ENCODE data around the gene CTNNB1.
A peak's percentile ranks its signal among the peaks of the same experiment; 100 is the strongest.

- TF ChIP-seq CTCF (conservative IDR thresholded peaks at IDR 0.05; ENCODE audit: low read depth, low read length) = no peak
- peak; percentile 68 for TF ChIP-seq MAFK (IDR thresholded peaks at IDR 0.05; ENCODE audit: low read depth, low read length)
- TF ChIP-seq SMC3 (IDR thresholded peaks at IDR 0.05; ENCODE audit: low read depth, low read length) = 0 out of 2 replicates have a peak, but pooled peaks have one; percentile 3
- TF ChIP-seq MAZ (IDR thresholded peaks at IDR 0.05; ENCODE audit: borderline replicate concordance, low read depth, low read length) = 0 out of 2 replicates have a peak, but pooled peaks have one; percentile 31
- no peak for TF ChIP-seq POLR2A (IDR thresholded peaks at IDR 0.05; ENCODE audit: low read depth, low read length)
These were observed 68.8 kb downstream of the CTNNB1 start for GRCh38 chr3:41267975-41268640.
